Spleen (tissue), 7 donors: ENCODE results near the gene PTPRM.

Source experiments
- CTCF ChIP-seq, 11 experiments: fragments of 200-600 bp in 7 of 11; fragments of 450-650 bp in 4 of 11; sonication (generic) in 4 of 11; IDR thresholded peaks in 8 of 11; conservative IDR thresholded peaks in 3 of 11; 1 replicate in 7 of 11; 2 replicates in 4 of 11; pipeline versions ENCODE4 v1.4.0 to v1.8.0; 2016 to 2021; ENCODE audit warnings: antibody characterized with exemption in 11 of 11, inconsistent platforms in 4 of 11, mild to moderate bottlenecking in 1 of 11
- POLR2A ChIP-seq, 3 donors: fragments of 450-650 bp; IDR thresholded peaks; one replicate each; pipeline ENCODE4 v1.5.1; 2017; ENCODE audit warnings: antibody characterized with exemption in 3 of 3, mild to moderate bottlenecking in 1 of 3
- POLR2AphosphoS5 ChIP-seq, 3 donors: sonication (generic); formaldehyde crosslinking; IDR thresholded peaks; one replicate each; pipeline ENCODE4 v1.5.1; 2017; ENCODE audit warnings: antibody characterized with exemption in 3 of 3
- donor health status: DM: no; HTN: no; CAD: no; lungs with moderate emphysema.
- donor health status: DM: no; HTN: no; CAD: no.
- donor health status: DM: no; HTN: no; CAD: no.

GRCh38 chr18:8260827-8261226 is 693.7 kb downstream of the PTPRM start:
- no peak for TF ChIP-seq CTCF (IDR thresholded peaks at IDR 0.05 in 8 of 11, conservative IDR thresholded peaks at IDR 0.05 in 3 of 11)
- no peak for TF ChIP-seq POLR2A (IDR thresholded peaks at IDR 0.05)
- no peak for TF ChIP-seq POLR2AphosphoS5 (IDR thresholded peaks at IDR 0.05)
